ENCODE data around the gene APAF1. TPM values are rescaled to one million over a fixed set of nuclear protein-coding genes. Genes with fewer than 3 reads are reported as not detected.
"Not testable (repeated sequence)": the region's sequence is repeated elsewhere in the genome, so short reads cannot be mapped to it uniquely, and the experiment has no call there.

APAF1 gene, protein sequence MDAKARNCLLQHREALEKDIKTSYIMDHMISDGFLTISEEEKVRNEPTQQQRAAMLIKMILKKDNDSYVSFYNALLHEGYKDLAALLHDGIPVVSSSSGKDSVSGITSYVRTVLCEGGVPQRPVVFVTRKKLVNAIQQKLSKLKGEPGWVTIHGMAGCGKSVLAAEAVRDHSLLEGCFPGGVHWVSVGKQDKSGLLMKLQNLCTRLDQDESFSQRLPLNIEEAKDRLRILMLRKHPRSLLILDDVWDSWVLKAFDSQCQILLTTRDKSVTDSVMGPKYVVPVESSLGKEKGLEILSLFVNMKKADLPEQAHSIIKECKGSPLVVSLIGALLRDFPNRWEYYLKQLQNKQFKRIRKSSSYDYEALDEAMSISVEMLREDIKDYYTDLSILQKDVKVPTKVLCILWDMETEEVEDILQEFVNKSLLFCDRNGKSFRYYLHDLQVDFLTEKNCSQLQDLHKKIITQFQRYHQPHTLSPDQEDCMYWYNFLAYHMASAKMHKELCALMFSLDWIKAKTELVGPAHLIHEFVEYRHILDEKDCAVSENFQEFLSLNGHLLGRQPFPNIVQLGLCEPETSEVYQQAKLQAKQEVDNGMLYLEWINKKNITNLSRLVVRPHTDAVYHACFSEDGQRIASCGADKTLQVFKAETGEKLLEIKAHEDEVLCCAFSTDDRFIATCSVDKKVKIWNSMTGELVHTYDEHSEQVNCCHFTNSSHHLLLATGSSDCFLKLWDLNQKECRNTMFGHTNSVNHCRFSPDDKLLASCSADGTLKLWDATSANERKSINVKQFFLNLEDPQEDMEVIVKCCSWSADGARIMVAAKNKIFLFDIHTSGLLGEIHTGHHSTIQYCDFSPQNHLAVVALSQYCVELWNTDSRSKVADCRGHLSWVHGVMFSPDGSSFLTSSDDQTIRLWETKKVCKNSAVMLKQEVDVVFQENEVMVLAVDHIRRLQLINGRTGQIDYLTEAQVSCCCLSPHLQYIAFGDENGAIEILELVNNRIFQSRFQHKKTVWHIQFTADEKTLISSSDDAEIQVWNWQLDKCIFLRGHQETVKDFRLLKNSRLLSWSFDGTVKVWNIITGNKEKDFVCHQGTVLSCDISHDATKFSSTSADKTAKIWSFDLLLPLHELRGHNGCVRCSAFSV (N-terminal part only)
- total RNA-seq (2021; fragmentation: NEBNext Ultra II Directional; extraction: Animal tissue kit (Norgen Biotek cat#: 25700)) = 10 to 100 TPM; 19.0 to 23.6 (median 21.2) TPM
- long read RNA-seq, partial matches to known transcripts = 7 of 12 reads
- long read RNA-seq, other reads (novel, unspliced or antisense) = 5 of 12 reads

DNA sequence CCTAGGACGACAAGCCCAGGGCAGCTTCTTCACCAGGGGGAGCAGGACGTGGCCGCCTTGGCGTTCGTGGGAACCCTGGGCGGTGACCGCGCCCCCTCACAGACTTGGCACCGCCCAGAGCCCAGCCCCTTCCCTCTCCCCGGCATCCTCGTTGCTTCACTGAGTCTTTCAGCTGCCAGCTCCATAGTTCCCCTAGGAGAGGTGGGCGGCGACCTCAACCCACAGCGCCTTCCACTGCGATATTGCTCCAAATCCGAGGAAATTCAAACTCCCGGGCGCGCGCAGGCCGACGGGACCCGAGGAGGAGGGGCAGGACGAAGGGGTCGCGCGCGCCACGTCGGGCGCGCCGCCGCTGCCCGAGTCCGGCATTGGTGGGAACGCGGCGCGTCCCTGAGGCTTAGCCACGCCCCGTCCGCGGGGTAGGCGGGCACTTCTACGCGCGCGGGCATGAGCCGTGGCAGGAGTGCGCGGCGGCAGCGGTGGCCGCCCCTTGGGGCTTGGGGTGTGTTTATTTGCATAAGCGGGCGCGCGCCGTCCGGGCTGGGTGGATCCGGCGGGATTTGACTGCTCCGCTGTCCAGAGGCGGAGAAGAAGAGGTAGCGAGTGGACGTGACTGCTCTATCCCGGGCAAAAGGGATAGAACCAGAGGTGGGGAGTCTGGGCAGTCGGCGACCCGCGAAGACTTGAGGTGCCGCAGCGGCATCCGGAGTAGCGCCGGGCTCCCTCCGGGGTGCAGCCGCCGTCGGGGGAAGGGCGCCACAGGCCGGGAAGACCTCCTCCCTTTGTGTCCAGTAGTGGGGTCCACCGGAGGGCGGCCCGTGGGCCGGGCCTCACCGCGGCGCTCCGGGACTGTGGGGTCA is at the start of gene APAF1, which contains the start of gene IKBIP:
Gene APAF1 (plus strand): TSS at position 579 of the 860 bp plus-strand sequence. CDS start 3,070 bp downstream, outside the sequence.
Gene IKBIP (minus strand): TSS at position 77 of the 860 bp plus-strand sequence. CDS start 87 bp downstream, outside the sequence.
- TF ChIP-seq, protein P1, sequence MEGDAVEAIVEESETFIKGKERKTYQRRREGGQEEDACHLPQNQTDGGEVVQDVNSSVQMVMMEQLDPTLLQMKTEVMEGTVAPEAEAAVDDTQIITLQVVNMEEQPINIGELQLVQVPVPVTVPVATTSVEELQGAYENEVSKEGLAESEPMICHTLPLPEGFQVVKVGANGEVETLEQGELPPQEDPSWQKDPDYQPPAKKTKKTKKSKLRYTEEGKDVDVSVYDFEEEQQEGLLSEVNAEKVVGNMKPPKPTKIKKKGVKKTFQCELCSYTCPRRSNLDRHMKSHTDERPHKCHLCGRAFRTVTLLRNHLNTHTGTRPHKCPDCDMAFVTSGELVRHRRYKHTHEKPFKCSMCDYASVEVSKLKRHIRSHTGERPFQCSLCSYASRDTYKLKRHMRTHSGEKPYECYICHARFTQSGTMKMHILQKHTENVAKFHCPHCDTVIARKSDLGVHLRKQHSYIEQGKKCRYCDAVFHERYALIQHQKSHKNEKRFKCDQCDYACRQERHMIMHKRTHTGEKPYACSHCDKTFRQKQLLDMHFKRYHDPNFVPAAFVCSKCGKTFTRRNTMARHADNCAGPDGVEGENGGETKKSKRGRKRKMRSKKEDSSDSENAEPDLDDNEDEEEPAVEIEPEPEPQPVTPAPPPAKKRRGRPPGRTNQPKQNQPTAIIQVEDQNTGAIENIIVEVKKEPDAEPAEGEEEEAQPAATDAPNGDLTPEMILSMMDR (IDR thresholded peaks at IDR 0.05) = no peak
- H3K4me1 Mint-ChIP-seq (ENCODE audit: low read depth) = peaks cover 40% of the 10 kb centered on the region
- peaks cover 7% of the 10 kb centered on the region for H3K36me3 Mint-ChIP-seq (ENCODE audit: low read depth)
- peak within 1 kb of the TSS; percentile 96 for H3K27ac Mint-ChIP-seq
- peaks cover 2% of the 10 kb centered on the region for H3K27me3 Mint-ChIP-seq (ENCODE audit: insufficient read depth)
- H3K4me3 Mint-ChIP-seq = peak within 1 kb of the TSS; percentile 89
- DNase-seq = peak; percentile 95
- H3K9me3 Mint-ChIP-seq = no peaks in the 10 kb centered on the region

DNA sequence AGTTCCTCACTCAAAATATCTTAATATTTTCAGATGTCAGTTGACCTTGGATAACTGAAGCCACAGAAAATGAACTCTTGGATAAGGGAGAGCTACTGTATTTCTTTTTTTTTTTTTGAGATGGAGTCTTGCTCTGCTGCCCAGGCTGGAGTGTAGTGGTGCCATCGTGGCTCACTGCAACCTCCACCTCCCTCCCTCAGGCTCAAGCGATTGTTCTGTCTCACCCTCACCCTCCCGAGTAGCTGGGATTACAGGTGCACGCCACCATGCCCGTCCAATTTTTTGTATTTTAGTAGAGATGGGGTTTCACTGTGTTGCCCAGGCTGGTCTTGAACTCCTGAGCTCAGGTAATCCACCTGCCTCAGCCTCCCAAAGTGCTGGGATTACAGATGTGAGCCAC is 47.8 kb upstream of the APAF1 start:
- peaks cover 19% of the 10 kb centered on the region for H3K4me1 Mint-ChIP-seq (ENCODE audit: low read depth)
- DNase-seq; H3K27me3 Mint-ChIP-seq (ENCODE audit: insufficient read depth); H3K4me3 Mint-ChIP-seq; H3K9me3 Mint-ChIP-seq; H3K27ac Mint-ChIP-seq: not testable (repeated sequence)
- peaks cover 36% of the 10 kb centered on the region for H3K36me3 Mint-ChIP-seq (ENCODE audit: low read depth)

DNA sequence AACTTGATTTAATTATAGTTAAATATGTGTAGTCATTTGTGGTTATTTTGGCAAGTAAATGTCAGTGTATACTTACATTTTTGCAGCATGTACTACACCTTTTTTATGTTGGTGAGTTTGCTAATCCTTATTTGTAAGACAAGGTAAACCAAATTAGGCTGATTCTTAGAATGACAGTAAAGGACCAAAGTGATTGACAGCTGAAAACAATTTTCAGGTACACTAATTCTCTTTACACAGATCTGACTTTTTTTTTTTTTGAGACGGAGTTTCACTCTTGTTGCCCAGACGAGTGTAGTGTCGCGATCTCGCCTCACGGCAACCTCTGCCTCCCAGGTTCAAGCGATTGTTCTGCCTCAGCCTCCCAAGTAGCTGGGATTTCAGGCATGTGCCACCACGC is 43.2 kb upstream of the APAF1 start:
- H3K27ac Mint-ChIP-seq = no peak overlapping the region
- no peaks in the 10 kb centered on the region for H3K4me1 Mint-ChIP-seq (ENCODE audit: low read depth)
- no peak for DNase-seq
- H3K9me3 Mint-ChIP-seq = no peaks in the 10 kb centered on the region
- H3K36me3 Mint-ChIP-seq (ENCODE audit: low read depth) = peaks cover 35% of the 10 kb centered on the region
- TF ChIP-seq, protein P1 (IDR thresholded peaks at IDR 0.05) = no peak
- H3K4me3 Mint-ChIP-seq = no peak overlapping the region
- H3K27me3 Mint-ChIP-seq (ENCODE audit: insufficient read depth) = no peaks in the 10 kb centered on the region

DNA sequence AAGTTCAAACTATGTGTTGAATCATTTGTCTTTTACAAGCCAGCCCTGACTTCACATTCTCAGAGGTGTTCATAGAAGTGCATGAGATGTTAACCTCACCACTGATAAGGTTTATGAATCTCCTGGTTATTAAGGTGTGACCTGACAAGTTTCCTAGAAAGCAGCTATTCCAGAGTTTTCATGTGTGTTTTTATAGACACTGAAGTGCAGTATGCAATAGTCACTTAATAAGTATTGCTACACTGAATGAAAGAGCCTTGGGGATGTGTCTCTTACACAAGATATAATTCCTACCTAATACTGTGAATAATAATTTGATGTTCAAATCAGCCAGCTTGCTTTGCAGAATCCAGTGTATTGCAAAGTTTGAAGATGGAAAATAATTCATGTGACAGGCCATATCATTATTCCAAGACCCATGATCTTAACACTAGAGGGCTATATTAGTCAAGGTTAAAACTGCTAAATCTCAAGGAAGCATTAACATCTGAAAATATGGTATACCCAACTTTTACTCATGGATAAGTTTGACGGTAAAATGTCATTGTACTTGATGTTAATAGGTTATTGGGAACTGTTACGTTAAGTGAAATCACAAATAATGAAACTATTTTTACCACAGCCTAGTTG is 38.6 kb upstream of the APAF1 start:
- no peaks in the 10 kb centered on the region for H3K4me1 Mint-ChIP-seq (ENCODE audit: low read depth)
- H3K36me3 Mint-ChIP-seq (ENCODE audit: low read depth) = peaks cover 19% of the 10 kb centered on the region
- DNase-seq = no peak
- TF ChIP-seq, protein P1 (IDR thresholded peaks at IDR 0.05) = peak; percentile 36; the same call in 1 of the 2 replicates
- no peaks in the 10 kb centered on the region for H3K27me3 Mint-ChIP-seq (ENCODE audit: insufficient read depth)
- H3K4me3 Mint-ChIP-seq = no peak overlapping the region
- no peaks in the 10 kb centered on the region for H3K9me3 Mint-ChIP-seq
- H3K27ac Mint-ChIP-seq = no peak overlapping the region

DNA sequence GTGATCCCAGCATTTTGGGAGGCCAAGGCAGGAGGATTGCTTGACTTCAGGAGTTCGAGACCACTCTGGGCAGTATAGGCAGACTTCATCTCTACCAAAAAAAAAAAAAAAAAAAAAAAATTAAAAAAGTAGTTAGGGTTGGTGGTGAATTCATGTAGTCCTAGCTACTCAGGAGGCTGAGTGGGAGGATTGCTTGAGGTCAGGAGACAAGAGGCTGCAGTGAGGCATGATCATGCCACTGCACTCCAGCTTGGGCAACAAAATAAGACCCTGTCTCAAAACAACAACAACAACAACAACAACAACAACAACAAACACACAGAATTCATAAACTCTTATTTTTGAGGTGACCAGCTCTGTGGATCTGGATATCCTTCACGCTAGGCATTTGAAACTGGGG is 34.5 kb upstream of the APAF1 start:
- Mint-ChIP-seq H3K4me3 (no peak overlapping the region), H3K4me1 (ENCODE audit: low read depth) (no peaks in the 10 kb centered on the region), H3K27ac (no peak overlapping the region), H3K9me3 (no peaks in the 10 kb centered on the region), H3K27me3 (ENCODE audit: insufficient read depth) (no peaks in the 10 kb centered on the region), H3K36me3 (ENCODE audit: low read depth) (peaks cover 5% of the 10 kb centered on the region; the same call in 1 of the 2 replicates)
- DNase-seq = no peak
- TF ChIP-seq, protein P1 (IDR thresholded peaks at IDR 0.05) = no peak

All from HFFc6 (cell line).